GM12873 (cell line): ENCODE results near the gene NAGLU.

Experiments
- CTCF ChIP-seq: IDR thresholded peaks from 2 replicates; pipeline ENCODE4 v1.5.1; 2012; ENCODE audit warnings: low read depth, mild to moderate bottlenecking, moderate library complexity, low read length, control low read depth; ENCODE audit not compliant: insufficient read depth; ENCODE audit errors: missing control alignments

Gene NAGLU

GRCh38 chr17:42538482-42538881 is 2.4 kb downstream of the NAGLU start:
- TF ChIP-seq CTCF: no peak

- TF ChIP-seq CTCF: no peak
Measured at GRCh38 chr17:42541041-42541833, 5.2 kb downstream of the NAGLU start.

GRCh38 chr17:42543190-42544079 is 7.4 kb downstream of the NAGLU start:
- TF ChIP-seq CTCF: no peak

GRCh38 chr17:42544874-42545283 is 8.8 kb downstream of the NAGLU start:
- no peak for TF ChIP-seq CTCF

GRCh38 chr17:42547001-42547461 is 11.0 kb downstream of the NAGLU start:
- no peak for TF ChIP-seq CTCF

GRCh38 chr17:42547698-42548069 is 11.6 kb downstream of the NAGLU start:
- TF ChIP-seq CTCF: no peak
